Peyer's patch (tissue), 4 donors: Measurements from ENCODE around the gene CHMP1A. TPM values are rescaled to one million over a fixed set of nuclear protein-coding genes. Genes with fewer than 3 reads are reported as not detected.
A peak's percentile ranks its signal among the peaks of the same experiment; 100 is the strongest.

Source experiments
- DNase-seq, 3 donors: peaks; one replicate each; pipeline ENCODE4 v3.0.0-alpha.2; 2017 to 2019
- H3K27ac ChIP-seq, 4 donors: fragments of 200-600 bp; sonication (generic); one replicate each; pipeline ENCODE4 v1.5.1; 2016 to 2019
- H3K27me3 ChIP-seq, 2 donors: fragments of 200-600 bp; sonication (generic); one replicate each; pipeline ENCODE4 v1.5.1; 2019
- H3K36me3 ChIP-seq, 3 donors: fragments of 200-600 bp; sonication (generic); one replicate each; pipeline ENCODE4 v1.5.1; 2016 to 2019
- H3K4me1 ChIP-seq, 4 donors: fragments of 200-600 bp; sonication (generic); one replicate each; pipeline ENCODE4 v1.5.1; 2016 to 2019
- H3K4me3 ChIP-seq, 4 donors: fragments of 200-600 bp; sonication (generic); 1 replicate in 3 of 4; 2 replicates in 1 of 4; pipeline ENCODE4 v1.5.1; 2016 to 2019; ENCODE audit warnings: mild to moderate bottlenecking in 1 of 4
- H3K9me3 ChIP-seq, 4 donors: fragments of 200-600 bp; sonication (generic); one replicate each; pipeline ENCODE4 v1.5.1; 2016 to 2019; ENCODE audit warnings: mild to moderate bottlenecking in 1 of 4
- CTCF ChIP-seq, 6 experiments: fragments of 450-650 bp in 4 of 6; fragments of 200-600 bp in 2 of 6; sonication (generic) in 1 of 6; IDR thresholded peaks; one replicate each; pipeline ENCODE4 v1.5.1; 2017 to 2019; ENCODE audit warnings: antibody characterized with exemption in 6 of 6, mild to moderate bottlenecking in 3 of 6, moderate library complexity in 1 of 6
- POLR2A ChIP-seq, 2 donors: fragments of 450-650 bp; IDR thresholded peaks; one replicate each; pipeline ENCODE4 v1.5.1; 2017; ENCODE audit warnings: antibody characterized with exemption in 2 of 2, mild to moderate bottlenecking in 2 of 2, moderate library complexity in 2 of 2
- total RNA-seq, 4 donors: library from RNA; depleted of rRNA; stranded (reverse); fragments of >200 nt; gene quantifications; one replicate each; pipeline ENCODE4 v1.1.0, GENCODE V29; 2016

The CHMP1A gene
- total RNA-seq, 4 donors from 2014 or later, result 88.3 to 246 (median 196) TPM

- Histone ChIP-seq H3K27me3 (no peaks in the 10 kb centered on the region), H3K9me3 (no peaks in the 10 kb centered on the region), H3K36me3 (no peaks in the 10 kb centered on the region), H3K4me3 (no peak overlapping the region), H3K27ac (no peak overlapping the region), H3K4me1 (peaks cover 0 to 17% (median 5%) of the 10 kb centered on the region in 4 donors)
- TF ChIP-seq POLR2A (IDR thresholded peaks at IDR 0.05) (no peak), CTCF (IDR thresholded peaks at IDR 0.05) (no peak)
- no peak for DNase-seq
Observed at GRCh38 chr16:89601906-89602272, 55.6 kb downstream of the CHMP1A start.

GRCh38 chr16:89600956-89601355 lies 56.6 kb downstream of the CHMP1A start:
- no peak for DNase-seq
- Histone ChIP-seq H3K27me3 (no peaks in the 10 kb centered on the region), H3K4me1 (peaks cover 0 to 17% (median 5%) of the 10 kb centered on the region in 4 donors), H3K27ac (no peak overlapping the region), H3K9me3 (no peaks in the 10 kb centered on the region), H3K36me3 (no peaks in the 10 kb centered on the region), H3K4me3 (no peak overlapping the region)
- TF ChIP-seq CTCF (IDR thresholded peaks at IDR 0.05), result no peak
- no peak for TF ChIP-seq POLR2A (IDR thresholded peaks at IDR 0.05)

GRCh38 chr16:89600427-89600826 lies 57.1 kb downstream of the CHMP1A start:
- Histone ChIP-seq H3K36me3 (no peaks in the 10 kb centered on the region), H3K27me3 (no peaks in the 10 kb centered on the region), H3K27ac (no peak overlapping the region), H3K4me1 (peaks cover 0 to 17% (median 5%) of the 10 kb centered on the region in 4 donors), H3K9me3 (no peaks in the 10 kb centered on the region), H3K4me3 (no peak overlapping the region)
- no peak for DNase-seq
- TF ChIP-seq CTCF (IDR thresholded peaks at IDR 0.05), result no peak
- no peak for TF ChIP-seq POLR2A (IDR thresholded peaks at IDR 0.05)

- Histone ChIP-seq H3K27ac (no peak overlapping the region), H3K4me3 (no peak overlapping the region), H3K27me3 (no peaks in the 10 kb centered on the region), H3K4me1 (peaks cover 0 to 17% (median 5%) of the 10 kb centered on the region in 4 donors), H3K36me3 (no peaks in the 10 kb centered on the region), H3K9me3 (no peaks in the 10 kb centered on the region)
- TF ChIP-seq CTCF (IDR thresholded peaks at IDR 0.05) (no peak), POLR2A (IDR thresholded peaks at IDR 0.05) (no peak)
- no peak for DNase-seq
Observed at GRCh38 chr16:89599902-89600301, 57.6 kb downstream of the CHMP1A start.

- peak in 2 of 3 donors; percentile 88 to 91 for DNase-seq
- Histone ChIP-seq H3K4me3 (peak overlapping the region in 1 of 4 donors; percentile 14), H3K27ac (peak overlapping the region in 1 of 4 donors; percentile 39), H3K9me3 (no peaks in the 10 kb centered on the region), H3K4me1 (peaks cover 0 to 17% (median 5%) of the 10 kb centered on the region in 4 donors), H3K27me3 (no peaks in the 10 kb centered on the region), H3K36me3 (no peaks in the 10 kb centered on the region)
- TF ChIP-seq CTCF (IDR thresholded peaks at IDR 0.05) (peak in 4 of 6 experiments; percentile 37 to 89 (median 82)), POLR2A (IDR thresholded peaks at IDR 0.05) (no peak)
Observed at GRCh38 chr16:89599451-89599858, 58.1 kb downstream of the CHMP1A start.

GRCh38 chr16:89598199-89598598 lies 59.3 kb downstream of the CHMP1A start:
- peaks cover 0 to 17% (median 5%) of the 10 kb centered on the region in 4 donors for H3K4me1 ChIP-seq
- no peaks in the 10 kb centered on the region for H3K36me3 ChIP-seq
- no peaks in the 10 kb centered on the region for H3K27me3 ChIP-seq
- H3K9me3 ChIP-seq, result no peaks in the 10 kb centered on the region
- DNase-seq, result no peak
- TF ChIP-seq POLR2A (IDR thresholded peaks at IDR 0.05) (no peak), CTCF (IDR thresholded peaks at IDR 0.05) (no peak)
- no peak overlapping the region for H3K4me3 ChIP-seq
- H3K27ac ChIP-seq, result no peak overlapping the region
